HG02938 (cell line): ENCODE data around the gene ADCY2.

Source experiments
- ATAC-seq: cut with Tn5 transposase; IDR thresholded peaks from one replicate; pipeline ENCODE4 v1.9.1; 2021; ENCODE audit warnings: mild to moderate bottlenecking, moderate library complexity; ENCODE audit not compliant: unreplicated experiment

Gene ADCY2

GRCh38 chr5:7395947-7396712, at the start of gene ADCY2:
ADCY2 (plus strand) TSS chr5:7396138; CDS start chr5:7396297, 159 bp downstream.
- ATAC-seq, result no peak

GRCh38 chr5:7347377-7347776, 48.6 kb upstream of the ADCY2 start:
- ATAC-seq, result no peak

- no peak for ATAC-seq
Measured at GRCh38 chr5:7348168-7348854, 47.6 kb upstream of the ADCY2 start.

GRCh38 chr5:7361593-7361992, 34.3 kb upstream of the ADCY2 start:
- ATAC-seq, result no peak

- no peak for ATAC-seq
Measured at GRCh38 chr5:7363067-7363677, 32.8 kb upstream of the ADCY2 start.

- ATAC-seq, result no peak
Measured at GRCh38 chr5:7364226-7364875, 31.6 kb upstream of the ADCY2 start.

GRCh38 chr5:7367780-7368179, 28.2 kb upstream of the ADCY2 start:
- no peak for ATAC-seq

GRCh38 chr5:7372399-7372798, 23.5 kb upstream of the ADCY2 start:
- ATAC-seq, result no peak

GRCh38 chr5:7374186-7374585, 21.8 kb upstream of the ADCY2 start:
- no peak for ATAC-seq

- ATAC-seq, result no peak
Measured at GRCh38 chr5:7375457-7375856, 20.5 kb upstream of the ADCY2 start.

- no peak for ATAC-seq
Measured at GRCh38 chr5:7376871-7377270, 19.1 kb upstream of the ADCY2 start.

- ATAC-seq, result no peak
Measured at GRCh38 chr5:7377761-7378160, 18.2 kb upstream of the ADCY2 start.

GRCh38 chr5:7382588-7382987, 13.3 kb upstream of the ADCY2 start:
- ATAC-seq, result no peak

GRCh38 chr5:7385681-7386080, 10.3 kb upstream of the ADCY2 start:
- no peak for ATAC-seq

- no peak for ATAC-seq
Measured at GRCh38 chr5:7388553-7388952, 7.4 kb upstream of the ADCY2 start.

- ATAC-seq, result no peak
Measured at GRCh38 chr5:7391215-7391614, 4.7 kb upstream of the ADCY2 start.

- ATAC-seq, result no peak
Measured at GRCh38 chr5:7391814-7392692, 3.9 kb upstream of the ADCY2 start.

- no peak for ATAC-seq
Measured at GRCh38 chr5:7392693-7393024, 3.3 kb upstream of the ADCY2 start.

GRCh38 chr5:7393921-7394799, 1.8 kb upstream of the ADCY2 start:
- ATAC-seq, result no peak
